NB4 (cell line): ENCODE measurements around the gene STARD10.
"Not testable (repeated sequence)": the region's sequence is repeated elsewhere in the genome, so short reads cannot be mapped to it uniquely, and the experiment has no call there.

Source experiments
- DNase-seq: peaks from one replicate; pipeline ENCODE4 v3.0.0; 2010; ENCODE audit warnings: low read depth
- H3K4me3 ChIP-seq: one replicate; pipeline ENCODE4 v1.5.1; 2011; ENCODE audit warnings: mild to moderate bottlenecking, low read depth, low read length, moderate library complexity
- MYC ChIP-seq: IDR thresholded peaks from 2 replicates; pipeline ENCODE4 v1.6.1; 2011; ENCODE audit warnings: low read depth, low read length
- POLR2A ChIP-seq: IDR thresholded peaks from 2 replicates; pipeline ENCODE4 v1.6.1; 2011; ENCODE audit warnings: mild to moderate bottlenecking; ENCODE audit not compliant: insufficient read length; ENCODE audit errors: extremely low read depth
- TF ChIP-seq, protein P1 (sequence below): IDR thresholded peaks from 2 replicates; pipeline ENCODE4 v1.6.1; 2011; ENCODE audit warnings: low read depth, low read length
- TF ChIP-seq, protein P2 (sequence below): IDR thresholded peaks from one replicate; pipeline ENCODE4 v1.5.1; 2012; ENCODE audit warnings: low read depth, low read length

STARD10 gene

DNA sequence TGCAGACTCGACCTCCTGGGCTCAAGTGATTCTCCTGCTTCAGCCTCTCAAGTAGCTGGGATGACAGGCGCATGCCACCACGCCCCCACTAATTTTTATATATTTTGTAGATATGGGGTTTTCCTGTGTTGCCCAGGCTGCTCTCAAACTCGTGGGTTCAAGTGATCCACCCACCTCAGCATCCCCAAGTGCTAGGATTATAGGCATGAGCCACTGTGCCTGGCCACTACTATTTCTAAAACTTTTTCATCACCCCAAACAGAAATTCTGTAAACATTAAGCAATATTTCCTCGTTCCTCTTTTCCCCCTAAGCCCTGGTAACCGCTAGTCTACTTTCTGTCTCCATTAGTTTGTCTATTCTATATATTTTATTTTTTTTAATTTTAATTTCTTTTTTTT, 11.4 kb upstream of the STARD10 start:
- TF ChIP-seq, protein P1, sequence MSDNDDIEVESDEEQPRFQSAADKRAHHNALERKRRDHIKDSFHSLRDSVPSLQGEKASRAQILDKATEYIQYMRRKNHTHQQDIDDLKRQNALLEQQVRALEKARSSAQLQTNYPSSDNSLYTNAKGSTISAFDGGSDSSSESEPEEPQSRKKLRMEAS, result no peak
- TF ChIP-seq, protein P2, sequence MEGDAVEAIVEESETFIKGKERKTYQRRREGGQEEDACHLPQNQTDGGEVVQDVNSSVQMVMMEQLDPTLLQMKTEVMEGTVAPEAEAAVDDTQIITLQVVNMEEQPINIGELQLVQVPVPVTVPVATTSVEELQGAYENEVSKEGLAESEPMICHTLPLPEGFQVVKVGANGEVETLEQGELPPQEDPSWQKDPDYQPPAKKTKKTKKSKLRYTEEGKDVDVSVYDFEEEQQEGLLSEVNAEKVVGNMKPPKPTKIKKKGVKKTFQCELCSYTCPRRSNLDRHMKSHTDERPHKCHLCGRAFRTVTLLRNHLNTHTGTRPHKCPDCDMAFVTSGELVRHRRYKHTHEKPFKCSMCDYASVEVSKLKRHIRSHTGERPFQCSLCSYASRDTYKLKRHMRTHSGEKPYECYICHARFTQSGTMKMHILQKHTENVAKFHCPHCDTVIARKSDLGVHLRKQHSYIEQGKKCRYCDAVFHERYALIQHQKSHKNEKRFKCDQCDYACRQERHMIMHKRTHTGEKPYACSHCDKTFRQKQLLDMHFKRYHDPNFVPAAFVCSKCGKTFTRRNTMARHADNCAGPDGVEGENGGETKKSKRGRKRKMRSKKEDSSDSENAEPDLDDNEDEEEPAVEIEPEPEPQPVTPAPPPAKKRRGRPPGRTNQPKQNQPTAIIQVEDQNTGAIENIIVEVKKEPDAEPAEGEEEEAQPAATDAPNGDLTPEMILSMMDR, result no peak
- TF ChIP-seq MYC (no peak), POLR2A (no peak)
- no peak overlapping the region for H3K4me3 ChIP-seq
- peak; percentile 88 for DNase-seq

DNA sequence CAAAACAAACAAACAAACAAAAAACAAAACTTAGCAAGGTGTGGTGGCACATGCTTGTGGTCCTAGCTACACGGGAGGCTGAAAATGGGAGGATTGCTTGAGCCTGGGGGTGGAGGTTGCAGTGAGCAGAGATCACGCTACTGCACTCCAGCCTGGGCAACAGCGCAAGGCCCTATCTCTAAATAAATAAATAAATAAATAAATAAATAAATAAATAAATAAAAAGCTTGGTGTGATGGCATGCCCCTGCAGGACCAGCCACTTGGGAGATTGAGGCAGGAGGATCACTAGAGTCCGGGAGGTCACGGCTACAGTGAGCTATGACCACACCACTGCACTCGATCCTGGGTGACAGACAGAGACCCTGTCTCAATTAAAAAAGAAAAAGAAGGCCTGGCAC, 9.0 kb upstream of the STARD10 start:
- DNase-seq, result no peak
- TF ChIP-seq POLR2A, result no peak
- TF ChIP-seq, protein P1, result no peak
- no peak overlapping the region for H3K4me3 ChIP-seq

DNA sequence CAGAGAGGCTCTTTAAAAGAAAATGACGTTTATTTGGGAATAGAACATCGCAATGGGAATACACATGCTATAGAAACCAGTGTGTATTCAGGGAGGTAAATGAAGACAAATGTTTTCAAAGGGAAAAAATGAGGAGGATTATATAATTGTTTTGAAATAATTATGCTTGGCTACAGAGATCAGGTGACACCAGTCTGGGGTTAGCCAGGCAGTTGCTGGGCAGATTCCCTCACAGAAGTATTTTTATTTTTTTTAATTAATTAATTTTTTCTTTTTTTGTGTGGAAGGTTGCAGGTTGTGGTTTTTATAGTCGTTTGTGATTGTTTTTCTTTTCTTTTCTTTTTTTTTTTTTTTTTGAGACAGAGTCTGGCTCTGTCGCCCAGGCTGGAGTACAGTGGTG, 5.6 kb upstream of the STARD10 start:
- TF ChIP-seq POLR2A (no peak), MYC (no peak)
- TF ChIP-seq, protein P2, result no peak
- TF ChIP-seq, protein P1, result no peak
- no peak overlapping the region for H3K4me3 ChIP-seq
- no peak for DNase-seq

DNA sequence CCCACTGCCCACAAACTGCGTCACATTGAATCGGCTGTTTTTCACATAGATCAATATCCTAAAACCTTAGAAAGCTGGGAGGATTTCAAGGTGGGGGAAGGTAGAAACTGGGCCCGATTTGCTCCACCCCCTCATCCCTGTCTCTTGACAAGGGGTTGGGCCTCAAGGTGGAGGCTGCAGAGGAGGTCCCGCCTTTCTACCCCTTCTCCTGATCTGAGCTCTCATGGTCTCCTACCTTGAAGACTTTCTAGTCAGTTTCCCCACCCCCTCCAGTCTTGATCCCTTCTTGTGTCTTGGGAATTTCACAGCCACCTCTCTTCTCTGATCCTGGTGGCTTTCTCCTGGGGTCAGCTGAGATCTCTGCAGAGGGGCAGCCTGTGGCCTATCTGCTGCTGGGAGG, 4.5 kb upstream of the STARD10 start:
- no peak for DNase-seq
- H3K4me3 ChIP-seq, result no peak overlapping the region
- TF ChIP-seq POLR2A (no peak), MYC (no peak)
- TF ChIP-seq, protein P2, result no peak
- TF ChIP-seq, protein P1, result no peak

DNA sequence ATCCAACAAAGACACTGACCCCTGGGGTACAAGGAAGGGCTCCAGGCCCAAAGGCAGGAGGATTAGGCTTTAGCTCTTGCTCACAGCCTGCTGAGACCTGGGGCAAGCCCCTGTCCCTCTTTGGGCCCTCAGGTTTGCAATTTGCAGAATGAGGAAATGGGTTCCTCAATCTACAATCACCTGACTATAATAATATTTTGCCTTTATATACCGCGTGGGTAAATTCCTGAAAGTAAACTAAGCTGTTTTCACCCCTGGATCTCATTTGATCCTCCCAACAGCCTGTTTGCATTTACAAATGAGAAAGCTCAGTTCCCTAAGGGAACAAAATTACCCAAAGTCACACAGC, 797 bp downstream of the STARD10 start:
- peak overlapping the region; percentile 43 for H3K4me3 ChIP-seq
- TF ChIP-seq, protein P1, result no peak
- TF ChIP-seq MYC (no peak), POLR2A (no peak)
- TF ChIP-seq, protein P2, result no peak
- no peak for DNase-seq

DNA sequence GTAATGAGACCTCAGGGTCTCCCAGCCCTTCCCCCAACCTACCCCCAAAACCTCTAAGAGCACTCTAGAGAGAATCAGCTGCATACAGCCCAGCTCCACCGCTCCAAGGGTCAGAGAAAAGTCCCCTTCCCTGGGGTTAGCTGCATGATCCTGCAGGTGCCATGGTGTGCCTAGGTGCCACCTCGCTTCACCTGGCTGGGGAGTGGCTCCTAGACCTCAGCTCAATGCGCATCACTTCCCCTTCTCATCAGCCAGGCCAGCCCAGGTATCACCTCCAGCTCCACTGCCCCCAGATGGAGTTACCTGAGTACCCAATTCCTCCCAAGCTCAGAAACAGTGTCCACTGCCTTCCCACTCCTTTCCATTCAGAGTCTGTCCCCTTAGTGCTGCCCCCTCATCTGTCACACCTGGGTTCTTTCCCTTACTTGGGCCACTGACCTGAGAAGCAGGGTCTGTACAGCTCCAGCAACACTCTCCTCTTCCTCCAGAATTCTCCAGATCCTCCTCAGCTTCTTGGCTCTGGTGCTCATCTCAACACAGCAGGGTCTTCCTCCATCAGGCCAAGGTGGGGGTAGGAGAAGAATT, 1.3 kb downstream of the STARD10 start:
- no peak for DNase-seq
- TF ChIP-seq POLR2A (no peak), MYC (no peak)
- TF ChIP-seq, protein P1, result no peak
- TF ChIP-seq, protein P2, result no peak
- no peak overlapping the region for H3K4me3 ChIP-seq

DNA sequence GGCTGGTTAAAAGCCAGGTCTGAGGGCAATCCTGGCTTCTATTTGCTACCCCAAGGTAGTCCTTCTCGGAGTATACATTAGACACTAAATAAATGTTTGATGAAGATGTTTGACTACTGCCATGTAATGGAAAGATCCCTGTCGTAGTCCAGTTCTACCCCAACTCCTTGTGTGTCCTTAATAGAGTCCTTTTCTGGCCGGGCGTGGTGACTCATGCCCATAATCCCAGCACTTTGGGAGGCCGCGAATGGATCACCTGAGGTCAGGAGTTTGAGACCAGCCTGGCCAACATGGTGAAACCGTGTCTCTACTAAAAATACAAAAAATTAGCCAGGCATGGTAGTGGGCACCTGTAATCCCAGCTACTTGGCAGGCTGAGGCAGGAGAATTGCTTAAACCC, 2.6 kb downstream of the STARD10 start:
- not testable (repeated sequence) for H3K4me3 ChIP-seq, DNase-seq
